ENCODE measurements around the gene LHFPL6.

The LHFPL6 gene

DNA sequence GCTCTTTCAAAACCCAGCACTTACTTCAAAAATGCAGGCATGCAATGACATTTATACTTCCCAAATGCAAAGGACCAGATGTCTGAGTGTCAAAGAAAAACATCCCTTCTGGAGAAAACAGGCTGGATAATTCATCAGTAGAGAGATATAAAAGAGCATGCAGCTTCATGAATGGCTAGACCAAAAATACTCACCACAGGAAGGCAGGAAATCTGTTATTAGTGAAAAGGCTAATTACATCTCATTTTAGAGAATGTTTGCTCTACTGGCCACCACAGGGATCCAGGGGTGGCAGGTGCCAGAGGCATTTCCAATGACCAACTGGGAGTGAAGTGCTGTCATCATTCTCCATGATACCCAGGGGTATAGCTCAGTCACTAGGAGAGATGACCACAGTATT is 106.5 kb downstream of the LHFPL6 start:
- no peak for TF ChIP-seq SIN3A (IDR thresholded peaks at IDR 0.05; ENCODE audit: borderline replicate concordance, insufficient read depth, low read length)
- TF ChIP-seq, protein P1, sequence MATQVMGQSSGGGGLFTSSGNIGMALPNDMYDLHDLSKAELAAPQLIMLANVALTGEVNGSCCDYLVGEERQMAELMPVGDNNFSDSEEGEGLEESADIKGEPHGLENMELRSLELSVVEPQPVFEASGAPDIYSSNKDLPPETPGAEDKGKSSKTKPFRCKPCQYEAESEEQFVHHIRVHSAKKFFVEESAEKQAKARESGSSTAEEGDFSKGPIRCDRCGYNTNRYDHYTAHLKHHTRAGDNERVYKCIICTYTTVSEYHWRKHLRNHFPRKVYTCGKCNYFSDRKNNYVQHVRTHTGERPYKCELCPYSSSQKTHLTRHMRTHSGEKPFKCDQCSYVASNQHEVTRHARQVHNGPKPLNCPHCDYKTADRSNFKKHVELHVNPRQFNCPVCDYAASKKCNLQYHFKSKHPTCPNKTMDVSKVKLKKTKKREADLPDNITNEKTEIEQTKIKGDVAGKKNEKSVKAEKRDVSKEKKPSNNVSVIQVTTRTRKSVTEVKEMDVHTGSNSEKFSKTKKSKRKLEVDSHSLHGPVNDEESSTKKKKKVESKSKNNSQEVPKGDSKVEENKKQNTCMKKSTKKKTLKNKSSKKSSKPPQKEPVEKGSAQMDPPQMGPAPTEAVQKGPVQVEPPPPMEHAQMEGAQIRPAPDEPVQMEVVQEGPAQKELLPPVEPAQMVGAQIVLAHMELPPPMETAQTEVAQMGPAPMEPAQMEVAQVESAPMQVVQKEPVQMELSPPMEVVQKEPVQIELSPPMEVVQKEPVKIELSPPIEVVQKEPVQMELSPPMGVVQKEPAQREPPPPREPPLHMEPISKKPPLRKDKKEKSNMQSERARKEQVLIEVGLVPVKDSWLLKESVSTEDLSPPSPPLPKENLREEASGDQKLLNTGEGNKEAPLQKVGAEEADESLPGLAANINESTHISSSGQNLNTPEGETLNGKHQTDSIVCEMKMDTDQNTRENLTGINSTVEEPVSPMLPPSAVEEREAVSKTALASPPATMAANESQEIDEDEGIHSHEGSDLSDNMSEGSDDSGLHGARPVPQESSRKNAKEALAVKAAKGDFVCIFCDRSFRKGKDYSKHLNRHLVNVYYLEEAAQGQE (IDR thresholded peaks at IDR 0.05; ENCODE audit: insufficient read depth in 1 of 2, low read depth in 2 of 2, low read length in 2 of 2) = no peak
- TF ChIP-seq FOXP2 (optimal IDR thresholded peaks at IDR 0.05; ENCODE audit: borderline replicate concordance, extremely low read depth, extremely low read length, insufficient read depth) = no peak
- TF ChIP-seq TAF1 (IDR thresholded peaks at IDR 0.05; ENCODE audit: borderline replicate concordance, insufficient read depth, low read length) = no peak

- TF ChIP-seq SIN3A (IDR thresholded peaks at IDR 0.05; ENCODE audit: borderline replicate concordance, insufficient read depth, low read length) (no peak), POLR2AphosphoS5 (IDR thresholded peaks at IDR 0.05; ENCODE audit: low read depth, low read length) (no peak), TAF1 (IDR thresholded peaks at IDR 0.05; ENCODE audit: borderline replicate concordance, insufficient read depth, low read length) (no peak), FOXP2 (optimal IDR thresholded peaks at IDR 0.05; ENCODE audit: borderline replicate concordance, extremely low read depth, extremely low read length, insufficient read depth) (no peak)
- TF ChIP-seq, protein P1 (IDR thresholded peaks at IDR 0.05; ENCODE audit: insufficient read depth in 1 of 2, low read depth in 2 of 2, low read length in 2 of 2) = no peak
Measured at GRCh38 chr13:39494633-39495032, 108.4 kb downstream of the LHFPL6 start.

- TF ChIP-seq SIN3A (IDR thresholded peaks at IDR 0.05; ENCODE audit: borderline replicate concordance, insufficient read depth, low read length) = no peak
- no peak for TF ChIP-seq POLR2AphosphoS5 (IDR thresholded peaks at IDR 0.05; ENCODE audit: low read depth, low read length)
- TF ChIP-seq, protein P1 (IDR thresholded peaks at IDR 0.05; ENCODE audit: insufficient read depth in 1 of 2, low read depth in 2 of 2, low read length in 2 of 2) = no peak
- TF ChIP-seq FOXP2 (optimal IDR thresholded peaks at IDR 0.05; ENCODE audit: borderline replicate concordance, extremely low read depth, extremely low read length, insufficient read depth) = no peak
- TF ChIP-seq TAF1 (IDR thresholded peaks at IDR 0.05; ENCODE audit: borderline replicate concordance, insufficient read depth, low read length) = no peak
Measured at GRCh38 chr13:39494006-39494405, 109.0 kb downstream of the LHFPL6 start.

- TF ChIP-seq SIN3A (IDR thresholded peaks at IDR 0.05; ENCODE audit: borderline replicate concordance, insufficient read depth, low read length) (no peak), TAF1 (IDR thresholded peaks at IDR 0.05; ENCODE audit: borderline replicate concordance, insufficient read depth, low read length) (no peak), POLR2AphosphoS5 (IDR thresholded peaks at IDR 0.05; ENCODE audit: low read depth, low read length) (no peak), FOXP2 (optimal IDR thresholded peaks at IDR 0.05; ENCODE audit: borderline replicate concordance, extremely low read depth, extremely low read length, insufficient read depth) (no peak)
- TF ChIP-seq, protein P1 (IDR thresholded peaks at IDR 0.05; ENCODE audit: insufficient read depth in 1 of 2, low read depth in 2 of 2, low read length in 2 of 2) = no peak
Measured at GRCh38 chr13:39490136-39490535, 112.9 kb downstream of the LHFPL6 start.

GRCh38 chr13:39486758-39487157 is 116.2 kb downstream of the LHFPL6 start:
- TF ChIP-seq, protein P1 (IDR thresholded peaks at IDR 0.05; ENCODE audit: insufficient read depth in 1 of 2, low read depth in 2 of 2, low read length in 2 of 2) = no peak
- TF ChIP-seq SIN3A (IDR thresholded peaks at IDR 0.05; ENCODE audit: borderline replicate concordance, insufficient read depth, low read length) (no peak), TAF1 (IDR thresholded peaks at IDR 0.05; ENCODE audit: borderline replicate concordance, insufficient read depth, low read length) (no peak), POLR2AphosphoS5 (IDR thresholded peaks at IDR 0.05; ENCODE audit: low read depth, low read length) (no peak), FOXP2 (optimal IDR thresholded peaks at IDR 0.05; ENCODE audit: borderline replicate concordance, extremely low read depth, extremely low read length, insufficient read depth) (no peak)
